Measurements from ENCODE around the gene R3HDM4.

DNA sequence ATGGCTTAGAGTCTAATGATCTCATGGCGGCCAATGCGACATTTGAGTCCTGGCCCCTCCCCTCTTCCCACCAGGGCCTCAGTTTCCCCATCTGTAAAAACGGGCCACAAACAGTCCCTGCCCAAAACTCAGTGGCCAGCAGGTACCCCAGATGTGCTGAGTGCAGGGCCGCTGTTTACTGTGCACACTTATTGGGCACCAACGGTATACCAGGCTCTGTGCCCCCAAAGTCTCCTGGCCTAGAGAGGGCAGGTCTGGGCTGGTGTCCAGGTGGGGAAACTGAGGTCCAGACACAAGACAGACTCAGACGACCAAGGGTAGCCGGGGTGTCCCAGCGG is 47.6 kb upstream of the R3HDM4 start:
- TF ChIP-seq, protein P1, sequence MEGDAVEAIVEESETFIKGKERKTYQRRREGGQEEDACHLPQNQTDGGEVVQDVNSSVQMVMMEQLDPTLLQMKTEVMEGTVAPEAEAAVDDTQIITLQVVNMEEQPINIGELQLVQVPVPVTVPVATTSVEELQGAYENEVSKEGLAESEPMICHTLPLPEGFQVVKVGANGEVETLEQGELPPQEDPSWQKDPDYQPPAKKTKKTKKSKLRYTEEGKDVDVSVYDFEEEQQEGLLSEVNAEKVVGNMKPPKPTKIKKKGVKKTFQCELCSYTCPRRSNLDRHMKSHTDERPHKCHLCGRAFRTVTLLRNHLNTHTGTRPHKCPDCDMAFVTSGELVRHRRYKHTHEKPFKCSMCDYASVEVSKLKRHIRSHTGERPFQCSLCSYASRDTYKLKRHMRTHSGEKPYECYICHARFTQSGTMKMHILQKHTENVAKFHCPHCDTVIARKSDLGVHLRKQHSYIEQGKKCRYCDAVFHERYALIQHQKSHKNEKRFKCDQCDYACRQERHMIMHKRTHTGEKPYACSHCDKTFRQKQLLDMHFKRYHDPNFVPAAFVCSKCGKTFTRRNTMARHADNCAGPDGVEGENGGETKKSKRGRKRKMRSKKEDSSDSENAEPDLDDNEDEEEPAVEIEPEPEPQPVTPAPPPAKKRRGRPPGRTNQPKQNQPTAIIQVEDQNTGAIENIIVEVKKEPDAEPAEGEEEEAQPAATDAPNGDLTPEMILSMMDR (IDR thresholded peaks at IDR 0.05), result no peak
- TF ChIP-seq ZFX (IDR thresholded peaks at IDR 0.05; ENCODE audit: borderline replicate concordance), result no peak

Data from 22Rv1 (cell line).